NB4 (cell line): ENCODE data around the gene GNB1.

Source experiments
- CTCF ChIP-seq: IDR thresholded peaks from one replicate; pipeline ENCODE4 v1.5.1; 2012; ENCODE audit warnings: low read depth, low read length
- MYC ChIP-seq: IDR thresholded peaks from 2 replicates; pipeline ENCODE4 v1.6.1; 2011; ENCODE audit warnings: low read depth, low read length
- POLR2A ChIP-seq: IDR thresholded peaks from 2 replicates; pipeline ENCODE4 v1.6.1; 2011; ENCODE audit warnings: mild to moderate bottlenecking; ENCODE audit not compliant: insufficient read length; ENCODE audit errors: extremely low read depth
- TF ChIP-seq, protein P1 (sequence below): IDR thresholded peaks from 2 replicates; pipeline ENCODE4 v1.6.1; 2011; ENCODE audit warnings: low read depth, low read length

GRCh38 chr1:1793481-1794244 lies 97.2 kb downstream of the GNB1 start:
- no peak for TF ChIP-seq CTCF
- TF ChIP-seq POLR2A, result no peak
- TF ChIP-seq, protein P1, sequence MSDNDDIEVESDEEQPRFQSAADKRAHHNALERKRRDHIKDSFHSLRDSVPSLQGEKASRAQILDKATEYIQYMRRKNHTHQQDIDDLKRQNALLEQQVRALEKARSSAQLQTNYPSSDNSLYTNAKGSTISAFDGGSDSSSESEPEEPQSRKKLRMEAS, result no peak
- no peak for TF ChIP-seq MYC
